T-helper 1 cell (primary cell): ENCODE data around the gene HARS1.
A peak's percentile ranks its signal among the peaks of the same experiment; 100 is the strongest.
"Not testable (repeated sequence)": the region's sequence is repeated elsewhere in the genome, so short reads cannot be mapped to it uniquely, and the experiment has no call there.

Experiments
- DNase-seq, 5 donors: peaks; one replicate each; pipeline ENCODE4 v3.0.0-alpha.2; 2012 to 2020

The HARS1 gene

GRCh38 chr5:140674211-140674610, 17.0 kb downstream of the HARS1 start:
- DNase-seq: no peak

- DNase-seq: no peak
Measured at GRCh38 chr5:140673187-140673976, 17.8 kb downstream of the HARS1 start, which contains the start of gene DND1. DND1 (minus strand) TSS chr5:140673576; CDS start chr5:140673542, 34 bp downstream.

GRCh38 chr5:140672455-140673186, 18.5 kb downstream of the HARS1 start:
- no peak for DNase-seq

GRCh38 chr5:140671472-140672125, 19.6 kb downstream of the HARS1 start:
- DNase-seq: no peak

GRCh38 chr5:140671035-140671434, 20.1 kb downstream of the HARS1 start:
- not testable (repeated sequence) for DNase-seq

GRCh38 chr5:140664359-140665119, 26.6 kb downstream of the HARS1 start, which contains the start of gene WDR55:
WDR55 (plus strand) TSS chr5:140664904; CDS start chr5:140664913, 9 bp downstream.
- peak; percentile 93 to 96 (median 95) for DNase-seq

GRCh38 chr5:140664030-140664358, 27.2 kb downstream of the HARS1 start:
- no peak for DNase-seq

- not testable (repeated sequence) for DNase-seq
Measured at GRCh38 chr5:140660371-140660770, 30.8 kb downstream of the HARS1 start.

GRCh38 chr5:140658870-140659269, 32.3 kb downstream of the HARS1 start:
- no peak for DNase-seq

GRCh38 chr5:140647042-140647419, 44.1 kb downstream of the HARS1 start:
- no peak for DNase-seq

- no peak for DNase-seq
Measured at GRCh38 chr5:140642718-140643117, 48.5 kb downstream of the HARS1 start.

GRCh38 chr5:140641716-140642115, 49.5 kb downstream of the HARS1 start:
- DNase-seq: no peak

GRCh38 chr5:140639148-140639981, 51.8 kb downstream of the HARS1 start, which contains the start of gene TMCO6:
TMCO6 (plus strand) TSS chr5:140639451; CDS start chr5:140639528, 77 bp downstream.
- DNase-seq: peak; percentile 96 to 98 (median 97)

- not testable (repeated sequence) for DNase-seq
Measured at GRCh38 chr5:140638898-140639147, 52.3 kb downstream of the HARS1 start.

- no peak for DNase-seq
Measured at GRCh38 chr5:140637371-140638100, 53.6 kb downstream of the HARS1 start.

GRCh38 chr5:140635291-140636257, 55.6 kb downstream of the HARS1 start:
- DNase-seq: no peak

- DNase-seq: no peak
Measured at GRCh38 chr5:140634103-140634502, 57.1 kb downstream of the HARS1 start.

GRCh38 chr5:140633501-140633900, 57.7 kb downstream of the HARS1 start:
- DNase-seq: no peak

- DNase-seq: no peak
Measured at GRCh38 chr5:140633021-140633471, 58.1 kb downstream of the HARS1 start, which contains the start of gene CD14. CD14 (minus strand) TSS chr5:140633175; CDS start chr5:140633071, 104 bp downstream.
